Stomach (tissue), 4 donors: ENCODE data around the gene FLVCR1.

ENCODE experiments used
- POLR2AphosphoS5 ChIP-seq, 3 donors: sonication (generic); formaldehyde crosslinking; IDR thresholded peaks; one replicate each; pipeline ENCODE4 v1.6.1; 2016; ENCODE audit warnings: antibody characterized with exemption in 3 of 3
- TF ChIP-seq, protein P1 (sequence below), 7 experiments: fragments of 450-650 bp in 4 of 7; fragments of 200-600 bp in 3 of 7; sonication (generic) in 3 of 7; IDR thresholded peaks; one replicate each; pipeline ENCODE4 v1.5.1; 2016 to 2019; ENCODE audit warnings: antibody characterized with exemption in 7 of 7, control low read depth in 2 of 7, mild to moderate bottlenecking in 1 of 7

DNA sequence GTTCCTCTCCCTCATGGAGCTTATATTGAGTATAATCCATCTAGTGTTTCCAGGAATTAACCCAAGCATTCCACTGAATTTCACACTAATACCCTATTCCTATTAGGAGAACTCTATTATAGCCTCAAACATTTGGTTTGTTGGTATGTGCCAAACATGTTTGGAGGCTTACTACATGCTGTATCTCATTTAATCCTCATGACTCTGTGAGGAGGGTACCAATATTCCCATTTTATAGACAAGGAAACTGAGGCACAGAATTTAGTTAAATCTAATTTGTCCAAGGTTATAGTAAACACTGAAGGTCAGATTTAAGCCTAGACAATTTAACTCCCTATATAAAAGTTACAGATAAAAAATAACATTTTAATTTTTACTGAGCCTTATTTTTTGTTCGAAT is 9.1 kb downstream of the FLVCR1 start:
- TF ChIP-seq, protein P1, sequence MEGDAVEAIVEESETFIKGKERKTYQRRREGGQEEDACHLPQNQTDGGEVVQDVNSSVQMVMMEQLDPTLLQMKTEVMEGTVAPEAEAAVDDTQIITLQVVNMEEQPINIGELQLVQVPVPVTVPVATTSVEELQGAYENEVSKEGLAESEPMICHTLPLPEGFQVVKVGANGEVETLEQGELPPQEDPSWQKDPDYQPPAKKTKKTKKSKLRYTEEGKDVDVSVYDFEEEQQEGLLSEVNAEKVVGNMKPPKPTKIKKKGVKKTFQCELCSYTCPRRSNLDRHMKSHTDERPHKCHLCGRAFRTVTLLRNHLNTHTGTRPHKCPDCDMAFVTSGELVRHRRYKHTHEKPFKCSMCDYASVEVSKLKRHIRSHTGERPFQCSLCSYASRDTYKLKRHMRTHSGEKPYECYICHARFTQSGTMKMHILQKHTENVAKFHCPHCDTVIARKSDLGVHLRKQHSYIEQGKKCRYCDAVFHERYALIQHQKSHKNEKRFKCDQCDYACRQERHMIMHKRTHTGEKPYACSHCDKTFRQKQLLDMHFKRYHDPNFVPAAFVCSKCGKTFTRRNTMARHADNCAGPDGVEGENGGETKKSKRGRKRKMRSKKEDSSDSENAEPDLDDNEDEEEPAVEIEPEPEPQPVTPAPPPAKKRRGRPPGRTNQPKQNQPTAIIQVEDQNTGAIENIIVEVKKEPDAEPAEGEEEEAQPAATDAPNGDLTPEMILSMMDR (IDR thresholded peaks at IDR 0.05) = no peak
- no peak for TF ChIP-seq POLR2AphosphoS5 (IDR thresholded peaks at IDR 0.05)
